DOHH2 (cell line): ENCODE results near the gene TOB1.

Experiments used
- H3F3A ChIP-seq: fragments of 200-600 bp; sonication (generic), shearing (Covaris generic); 2 replicates; pipeline ENCODE4 v1.6.0; 2016; ENCODE audit warnings: antibody characterized with exemption, mild to moderate bottlenecking; ENCODE audit not compliant: control insufficient read depth, insufficient read depth
- H3K27ac ChIP-seq: fragments of 200-600 bp; sonication (generic); 2 replicates; pipeline ENCODE4 v1.5.1; 2014; ENCODE audit warnings: low read depth, mild to moderate bottlenecking, low read length, moderate library complexity
- H3K27me3 ChIP-seq: fragments of 200-600 bp; sonication (generic); 2 replicates; pipeline ENCODE4 v1.6.1; 2014; ENCODE audit warnings: mild to moderate bottlenecking, low read length, mixed read lengths; ENCODE audit not compliant: control insufficient read depth
- H3K36me3 ChIP-seq: fragments of 200-600 bp; sonication (generic); 2 replicates; pipeline ENCODE4 v1.6.1; 2014; ENCODE audit warnings: mild to moderate bottlenecking, low read length, moderate library complexity, mixed read lengths; ENCODE audit not compliant: control insufficient read depth
- H3K4me1 ChIP-seq: fragments of 200-600 bp; sonication (generic); 2 replicates; pipeline ENCODE4 v1.6.1; 2014; ENCODE audit warnings: mild to moderate bottlenecking, low read length, mixed read lengths; ENCODE audit not compliant: control insufficient read depth
- H3K4me2 ChIP-seq: fragments of 200-600 bp; sonication (generic); 2 replicates; pipeline ENCODE4 v1.6.0; 2014; ENCODE audit warnings: mild to moderate bottlenecking, low read length, moderate library complexity
- H3K4me3 ChIP-seq: fragments of 200-600 bp; sonication (generic); 2 replicates; pipeline ENCODE4 v1.5.1; 2014; ENCODE audit warnings: mild to moderate bottlenecking, low read length, mixed read lengths
- H3K79me2 ChIP-seq: fragments of 200-600 bp; sonication (generic); 2 replicates; pipeline ENCODE4 v1.6.1; 2014; ENCODE audit warnings: mild to moderate bottlenecking, low read length, mixed read lengths; ENCODE audit not compliant: control insufficient read depth
- H3K9me2 ChIP-seq: fragments of 200-600 bp; sonication (generic); replicated peaks from 2 replicates; pipeline ENCODE4 v1.6.1; 2014; ENCODE audit warnings: mild to moderate bottlenecking, low read length, mixed read lengths; ENCODE audit not compliant: control insufficient read depth
- H3K9me3 ChIP-seq: fragments of 200-600 bp; sonication (generic); 2 replicates; pipeline ENCODE4 v1.6.1; 2014; ENCODE audit warnings: antibody characterized with exemption, low read length, mixed read lengths; ENCODE audit not compliant: control insufficient read depth, insufficient read depth
- H4K20me1 ChIP-seq: fragments of 200-600 bp; sonication (generic); 2 replicates; pipeline ENCODE4 v1.6.0; 2014; ENCODE audit warnings: low read depth, mild to moderate bottlenecking, antibody characterized with exemption, low read length, moderate library complexity; ENCODE audit not compliant: control insufficient read depth, insufficient read depth
- EZH2phosphoT487 ChIP-seq: fragments of 200-600 bp; sonication (generic); IDR thresholded peaks from 2 replicates; pipeline ENCODE4 v1.6.1; 2017; ENCODE audit warnings: borderline replicate concordance, mild to moderate bottlenecking, antibody characterized with exemption, low read length, moderate library complexity, mixed read lengths
- TF ChIP-seq, protein P1 (sequence below): fragments of 200-600 bp; sonication (generic); IDR thresholded peaks from one replicate; pipeline ENCODE4 v1.5.1; 2014; ENCODE audit warnings: antibody characterized with exemption, mild to moderate bottlenecking, low read depth, low read length; ENCODE audit not compliant: poor library complexity, severe bottlenecking

Gene TOB1

DNA sequence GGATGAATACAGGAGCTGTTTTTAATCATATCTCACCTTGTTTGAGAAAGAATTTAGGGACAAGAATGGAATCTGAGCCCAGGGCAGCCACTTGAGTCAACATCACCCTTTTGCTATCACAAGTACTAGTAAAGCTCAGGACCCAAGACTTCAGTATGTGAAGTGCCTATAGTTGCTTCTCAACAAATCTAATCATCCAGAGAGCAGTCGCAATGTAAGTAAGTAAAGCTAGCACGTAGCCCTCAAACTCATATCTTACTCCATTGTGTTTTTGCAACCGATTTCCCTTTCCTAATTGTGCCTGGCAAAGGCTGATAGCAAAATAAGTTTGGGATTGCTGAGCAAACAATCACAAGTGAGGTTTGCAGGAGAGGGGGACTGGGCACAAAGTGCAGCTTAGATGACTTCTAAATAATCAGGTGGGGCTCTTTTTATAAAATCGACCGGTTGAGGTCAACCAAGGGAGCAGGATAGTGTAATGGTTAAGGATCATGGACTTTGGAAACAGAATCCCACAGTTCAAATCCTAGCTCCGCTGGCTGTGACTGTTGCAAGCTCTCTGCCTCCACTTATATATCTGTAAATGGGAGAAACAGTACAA is 13.0 kb downstream of the TOB1 start:
- no peak for TF ChIP-seq EZH2phosphoT487
- TF ChIP-seq, protein P1, sequence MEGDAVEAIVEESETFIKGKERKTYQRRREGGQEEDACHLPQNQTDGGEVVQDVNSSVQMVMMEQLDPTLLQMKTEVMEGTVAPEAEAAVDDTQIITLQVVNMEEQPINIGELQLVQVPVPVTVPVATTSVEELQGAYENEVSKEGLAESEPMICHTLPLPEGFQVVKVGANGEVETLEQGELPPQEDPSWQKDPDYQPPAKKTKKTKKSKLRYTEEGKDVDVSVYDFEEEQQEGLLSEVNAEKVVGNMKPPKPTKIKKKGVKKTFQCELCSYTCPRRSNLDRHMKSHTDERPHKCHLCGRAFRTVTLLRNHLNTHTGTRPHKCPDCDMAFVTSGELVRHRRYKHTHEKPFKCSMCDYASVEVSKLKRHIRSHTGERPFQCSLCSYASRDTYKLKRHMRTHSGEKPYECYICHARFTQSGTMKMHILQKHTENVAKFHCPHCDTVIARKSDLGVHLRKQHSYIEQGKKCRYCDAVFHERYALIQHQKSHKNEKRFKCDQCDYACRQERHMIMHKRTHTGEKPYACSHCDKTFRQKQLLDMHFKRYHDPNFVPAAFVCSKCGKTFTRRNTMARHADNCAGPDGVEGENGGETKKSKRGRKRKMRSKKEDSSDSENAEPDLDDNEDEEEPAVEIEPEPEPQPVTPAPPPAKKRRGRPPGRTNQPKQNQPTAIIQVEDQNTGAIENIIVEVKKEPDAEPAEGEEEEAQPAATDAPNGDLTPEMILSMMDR, result no peak

DNA sequence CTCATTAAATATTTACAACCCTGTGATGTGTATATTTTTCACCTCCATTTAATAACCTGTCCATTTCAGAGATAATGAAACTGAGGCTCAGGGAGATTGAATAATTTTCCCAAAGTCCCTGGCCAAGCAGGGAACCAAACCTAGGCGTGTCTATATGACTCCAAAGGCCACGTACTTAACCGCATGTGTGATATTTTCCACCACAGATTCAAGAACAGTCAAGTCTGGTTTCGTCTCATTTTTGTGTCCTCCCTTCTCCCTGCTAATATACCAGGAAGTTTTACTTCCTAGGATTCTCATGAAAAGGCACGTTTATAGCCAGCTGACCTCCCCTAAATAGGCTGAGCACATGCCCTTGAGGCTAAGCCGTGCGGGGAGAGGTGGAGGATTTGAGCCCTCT is 15.5 kb downstream of the TOB1 start:
- no peaks in the 10 kb centered on the region for H3K79me2 ChIP-seq
- H3K27me3 ChIP-seq, result peaks cover 14% of the 10 kb centered on the region
- H3K4me1 ChIP-seq, result peaks cover 12% of the 10 kb centered on the region
- H3K4me2 ChIP-seq, result no peak overlapping the region
- no peaks in the 10 kb centered on the region for H3K36me3 ChIP-seq
- H3F3A ChIP-seq, result no peaks in the 10 kb centered on the region
- H3K9me2 ChIP-seq, result no peaks in the 10 kb centered on the region
- no peaks in the 10 kb centered on the region for H4K20me1 ChIP-seq
- no peak overlapping the region for H3K4me3 ChIP-seq
- peaks cover 6% of the 10 kb centered on the region; the same call in 1 of the 2 replicates for H3K9me3 ChIP-seq
- TF ChIP-seq, protein P1, result no peak
- TF ChIP-seq EZH2phosphoT487, result no peak
- H3K27ac ChIP-seq, result no peak overlapping the region

More for the DNA sequence above, 13.0 kb downstream of the TOB1 start:
- H3K9me3 ChIP-seq, result peaks cover 6% of the 10 kb centered on the region; the same call in 1 of the 2 replicates
- peaks cover 12% of the 10 kb centered on the region for H3K4me1 ChIP-seq
- no peaks in the 10 kb centered on the region for H3K79me2 ChIP-seq
- no peaks in the 10 kb centered on the region for H3F3A ChIP-seq
- no peak overlapping the region for H3K4me2 ChIP-seq
- H3K27me3 ChIP-seq, result peaks cover 14% of the 10 kb centered on the region
- H3K36me3 ChIP-seq, result no peaks in the 10 kb centered on the region
- no peak overlapping the region for H3K27ac ChIP-seq
- H3K4me3 ChIP-seq, result no peak overlapping the region
- no peaks in the 10 kb centered on the region for H3K9me2 ChIP-seq
- no peaks in the 10 kb centered on the region for H4K20me1 ChIP-seq

DNA sequence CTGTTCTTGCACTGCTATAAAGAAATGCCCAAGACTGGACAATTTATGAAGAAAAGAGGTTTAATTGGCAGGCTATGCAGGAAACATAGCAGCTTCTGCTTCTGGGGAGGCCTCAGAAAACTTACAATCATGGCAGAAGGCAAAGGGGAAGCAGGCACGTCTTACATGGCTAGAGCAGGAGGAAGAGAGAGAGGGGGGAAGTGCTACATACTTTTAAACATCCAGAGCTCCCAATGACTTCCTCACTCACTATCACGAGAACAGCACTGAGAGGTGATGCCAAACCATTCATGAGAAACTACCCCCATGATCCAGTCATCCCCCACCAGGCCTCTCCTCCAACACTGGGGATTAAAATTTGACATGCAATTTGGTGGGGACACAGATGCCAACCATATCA is 17.4 kb downstream of the TOB1 start:
- Histone ChIP-seq H3F3A (no peaks in the 10 kb centered on the region), H3K27ac (no peak overlapping the region)
- TF ChIP-seq, protein P1, result no peak
- no peak for TF ChIP-seq EZH2phosphoT487

More for the DNA sequence above, 17.4 kb downstream of the TOB1 start:
- Histone ChIP-seq H3K4me1 (peaks cover 12% of the 10 kb centered on the region), H3K36me3 (no peaks in the 10 kb centered on the region), H3K79me2 (no peaks in the 10 kb centered on the region), H3K4me2 (no peak overlapping the region), H4K20me1 (no peaks in the 10 kb centered on the region), H3K4me3 (no peak overlapping the region), H3K9me2 (no peaks in the 10 kb centered on the region), H3K27me3 (peaks cover 12% of the 10 kb centered on the region), H3K9me3 (peaks cover 6% of the 10 kb centered on the region; the same call in 1 of the 2 replicates)
